ENCODE results near the gene COL3A1.

COL3A1 gene

GRCh38 chr2:188974164-188974563 lies at the start of gene COL3A1:
COL3A1 (plus strand) TSS chr2:188974373; CDS start chr2:188974490, 117 bp downstream.
- peak; percentile 94 for DNase-seq

GRCh38 chr2:188928643-188929042 lies 45.5 kb upstream of the COL3A1 start:
- no peak for DNase-seq

- DNase-seq = peak; percentile 41
Measured at GRCh38 chr2:188931361-188931760, 42.8 kb upstream of the COL3A1 start.

- peak; percentile 71 for DNase-seq
Measured at GRCh38 chr2:188937228-188938220, 36.6 kb upstream of the COL3A1 start.

GRCh38 chr2:188940171-188940570 lies 34.0 kb upstream of the COL3A1 start:
- DNase-seq = peak; percentile 42

GRCh38 chr2:188944442-188944841 lies 29.7 kb upstream of the COL3A1 start:
- no peak for DNase-seq

- DNase-seq = no peak
Measured at GRCh38 chr2:188949046-188949818, 24.9 kb upstream of the COL3A1 start.

GRCh38 chr2:188952901-188953300 lies 21.3 kb upstream of the COL3A1 start:
- peak; percentile 37 for DNase-seq

GRCh38 chr2:188956290-188956689 lies 17.9 kb upstream of the COL3A1 start:
- DNase-seq = no peak

GRCh38 chr2:188956961-188957360 lies 17.2 kb upstream of the COL3A1 start:
- no peak for DNase-seq

- no peak for DNase-seq
Measured at GRCh38 chr2:188957646-188958045, 16.5 kb upstream of the COL3A1 start.

GRCh38 chr2:188963741-188964140 lies 10.4 kb upstream of the COL3A1 start:
- no peak for DNase-seq

- DNase-seq = no peak
Measured at GRCh38 chr2:188964976-188965546, 9.1 kb upstream of the COL3A1 start.

- DNase-seq = no peak
Measured at GRCh38 chr2:188965563-188965962, 8.6 kb upstream of the COL3A1 start.

GRCh38 chr2:188966079-188966571 lies 8.0 kb upstream of the COL3A1 start:
- DNase-seq = peak; percentile 70

GRCh38 chr2:188966728-188967440 lies 7.3 kb upstream of the COL3A1 start:
- peak; percentile 67 for DNase-seq

GRCh38 chr2:188969236-188969635 lies 4.9 kb upstream of the COL3A1 start:
- peak; percentile 89 for DNase-seq

- no peak for DNase-seq
Measured at GRCh38 chr2:188969651-188970050, 4.5 kb upstream of the COL3A1 start.

- DNase-seq = peak; percentile 27
Measured at GRCh38 chr2:188970211-188970610, 4.0 kb upstream of the COL3A1 start.

GRCh38 chr2:188971432-188971861 lies 2.7 kb upstream of the COL3A1 start:
- DNase-seq = no peak

- DNase-seq = peak; percentile 21
Measured at GRCh38 chr2:188973641-188974040, 532 bp upstream of the COL3A1 start.

GRCh38 chr2:188975497-188976102 lies 1.4 kb downstream of the COL3A1 start:
- peak; percentile 98 for DNase-seq
